H1 (cell line): ENCODE results near the gene ATP2B3. TPM values are rescaled to one million over a fixed set of nuclear protein-coding genes. Genes with fewer than 3 reads are reported as not detected.

Experiments used
- EGR1 ChIP-seq: IDR thresholded peaks from 2 replicates; pipeline ENCODE4 v1.6.1; 2011; ENCODE audit warnings: low read depth, low read length, borderline replicate concordance
- SP1 ChIP-seq: IDR thresholded peaks from 2 replicates; pipeline ENCODE4 v1.6.1; 2011; ENCODE audit warnings: low read depth, low read length
- SP2 ChIP-seq: IDR thresholded peaks from 2 replicates; pipeline ENCODE4 v1.6.1; 2012; ENCODE audit warnings: mild to moderate bottlenecking, low read length, inconsistent platforms
- SRF ChIP-seq: IDR thresholded peaks from 2 replicates; pipeline ENCODE4 v1.6.1; 2011; ENCODE audit warnings: mild to moderate bottlenecking, low read depth, low read length, moderate library complexity
- TBP ChIP-seq: IDR thresholded peaks from 2 replicates; pipeline ENCODE4 v1.6.1; 2011; ENCODE audit warnings: low read depth, low read length, improper control_type of control experiment
- TCF12 ChIP-seq: IDR thresholded peaks from 2 replicates; pipeline ENCODE4 v1.6.1; 2011; ENCODE audit warnings: low read depth, mild to moderate bottlenecking, low read length
- polyA plus RNA-seq, 7 experiments: library from polyadenylated mRNA; depleted of rRNA in 3 of 7; stranded (reverse) in 5 of 7; unstranded in 2 of 7; fragments of >200 nt in 5 of 7; fragments of 200-250 nt in 2 of 7; gene quantifications; 1 replicate in 5 of 7; 2 replicates in 1 of 7; 4 replicates in 1 of 7; pipeline versions ENCODE4 v1.2.1 to v1.2.3, GENCODE V29; 2011 to 2013; ENCODE audit warnings: missing spikeins in 2 of 7, mixed read lengths in 2 of 7
- total RNA-seq: library from RNA; stranded (reverse); fragmentation: NEBNext Ultra II Directional; extraction: Animal tissue kit (Norgen Biotek cat#: 25700); gene quantifications from 2 replicates; pipeline ENCODE4 v1.2.1, GENCODE V29; 2021

ATP2B3 gene
- total and polyA plus RNA-seq, 2 of the 8 experiments (the other 6 are each of a cell fraction or from before 2014, with no cell fraction given), result 0.14 to 0.19 TPM

DNA sequence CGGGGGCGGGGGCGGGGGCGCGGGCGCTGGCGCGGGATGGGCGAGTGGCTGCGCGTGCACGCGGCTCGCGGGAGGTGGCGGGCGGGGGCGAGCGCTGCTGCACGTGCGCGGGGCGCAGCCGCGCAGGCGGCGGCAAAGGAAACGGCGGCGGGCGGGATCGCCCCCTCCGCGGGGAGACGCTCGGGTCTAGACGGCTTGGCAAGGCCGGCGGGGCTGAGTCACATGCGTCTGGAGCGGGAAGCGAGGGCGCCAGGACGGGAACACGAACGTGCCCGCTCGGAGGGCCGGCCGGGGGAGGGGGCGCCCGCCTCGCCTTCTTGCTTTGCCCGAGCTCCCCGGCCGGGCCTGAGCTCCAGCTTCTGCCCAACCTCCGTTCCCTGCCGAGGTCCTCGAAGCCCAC lies 42.7 kb upstream of the ATP2B3 start (continued):
- TF ChIP-seq TBP (no peak), EGR1 (no peak), SP1 (no peak), SRF (no peak), SP2 (no peak), TCF12 (no peak)
